ENCODE results near the gene PARP6. TPM values are rescaled to one million over a fixed set of nuclear protein-coding genes. Genes with fewer than 3 reads are reported as not detected.

Gene PARP6
- total RNA-seq, 1 experiment from 2014 or later, result 41.9 TPM

DNA sequence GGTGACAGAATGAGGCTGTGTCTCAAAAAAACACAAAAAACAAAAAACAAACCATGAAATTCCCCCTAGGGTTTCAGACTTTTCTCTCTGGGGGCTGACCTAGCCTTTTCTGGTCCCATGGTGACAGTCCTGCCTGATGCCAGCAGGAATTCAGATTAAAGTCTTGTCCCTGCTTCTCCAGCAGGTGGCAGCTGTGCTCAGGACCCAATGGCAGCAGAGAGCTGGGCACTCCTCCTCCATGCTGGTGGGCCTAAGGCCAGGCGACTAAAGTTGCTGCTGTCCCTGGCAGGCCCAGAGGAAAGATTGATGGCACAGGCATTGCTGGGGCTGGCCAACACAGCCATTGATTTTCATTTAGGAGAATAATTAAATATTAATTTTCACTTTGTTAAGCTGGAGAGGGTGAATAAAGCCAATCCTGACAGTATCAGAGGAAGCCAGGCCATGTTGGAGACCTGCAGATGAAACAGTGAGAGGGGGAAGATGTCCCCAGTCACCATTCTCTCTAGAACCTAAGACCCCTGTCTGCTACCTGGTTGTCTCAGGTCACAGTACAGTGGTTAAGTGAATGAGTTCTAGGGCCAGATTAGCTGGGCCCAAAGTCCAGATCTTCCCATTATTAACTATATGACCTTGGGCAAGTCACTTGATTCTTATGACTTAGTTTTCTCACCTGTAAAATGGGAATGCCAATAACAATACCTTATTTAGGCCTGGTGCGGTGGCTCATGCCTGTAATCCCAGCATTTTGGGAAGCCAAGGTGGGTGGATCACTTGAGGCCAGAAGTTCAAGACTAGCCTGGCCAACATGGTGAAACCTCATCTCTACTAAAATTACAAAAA is 40.5 kb upstream of the PARP6 start:
- Mint-ChIP-seq H3K27me3 (ENCODE audit: low read depth) (peaks cover 55% of the 10 kb centered on the region), H3K4me3 (no peak overlapping the region), H3K36me3 (no peaks in the 10 kb centered on the region), H3K9me3 (no peaks in the 10 kb centered on the region), H3K27ac (no peak overlapping the region), H3K4me1 (no peaks in the 10 kb centered on the region)
- ATAC-seq, result peak; percentile 98
- DNase-seq (ENCODE audit: low spot score), result peak; percentile 80
- TF ChIP-seq, protein P1, sequence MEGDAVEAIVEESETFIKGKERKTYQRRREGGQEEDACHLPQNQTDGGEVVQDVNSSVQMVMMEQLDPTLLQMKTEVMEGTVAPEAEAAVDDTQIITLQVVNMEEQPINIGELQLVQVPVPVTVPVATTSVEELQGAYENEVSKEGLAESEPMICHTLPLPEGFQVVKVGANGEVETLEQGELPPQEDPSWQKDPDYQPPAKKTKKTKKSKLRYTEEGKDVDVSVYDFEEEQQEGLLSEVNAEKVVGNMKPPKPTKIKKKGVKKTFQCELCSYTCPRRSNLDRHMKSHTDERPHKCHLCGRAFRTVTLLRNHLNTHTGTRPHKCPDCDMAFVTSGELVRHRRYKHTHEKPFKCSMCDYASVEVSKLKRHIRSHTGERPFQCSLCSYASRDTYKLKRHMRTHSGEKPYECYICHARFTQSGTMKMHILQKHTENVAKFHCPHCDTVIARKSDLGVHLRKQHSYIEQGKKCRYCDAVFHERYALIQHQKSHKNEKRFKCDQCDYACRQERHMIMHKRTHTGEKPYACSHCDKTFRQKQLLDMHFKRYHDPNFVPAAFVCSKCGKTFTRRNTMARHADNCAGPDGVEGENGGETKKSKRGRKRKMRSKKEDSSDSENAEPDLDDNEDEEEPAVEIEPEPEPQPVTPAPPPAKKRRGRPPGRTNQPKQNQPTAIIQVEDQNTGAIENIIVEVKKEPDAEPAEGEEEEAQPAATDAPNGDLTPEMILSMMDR (IDR thresholded peaks at IDR 0.05), result peak; percentile 73
- TF ChIP-seq STAT6 (CRISPR knock-in tag; conservative IDR thresholded peaks at IDR 0.05; ENCODE audit: low read depth), result no peak
- ChIA-PET POLR2A (interaction anchor here (0.5 kb wide), 1 partner anchor 962 kb away, joined by 3 read pairs; no protein-coding TSS in a partner anchor), CTCF (interaction anchor here (0.6 to 2.0 kb wide), 18 partner anchors 9 to 1104 kb away, joined by 3 to 8 read pairs (median 4); no protein-coding TSS in a partner anchor)

- no peak overlapping the region for H3K4me3 Mint-ChIP-seq
- TF ChIP-seq ZNF416 (CRISPR knock-in tag; IDR thresholded peaks at IDR 0.05) (no peak), ZNF317 (CRISPR knock-in tag; IDR thresholded peaks at IDR 0.05; ENCODE audit: borderline replicate concordance, low read depth) (no peak), CREM (CRISPR knock-in tag; IDR thresholded peaks at IDR 0.05) (no peak), ZNF671 (CRISPR knock-in tag; IDR thresholded peaks at IDR 0.05) (no peak), ETV6 (CRISPR knock-in tag; IDR thresholded peaks at IDR 0.05) (no peak), NR2C2 (CRISPR knock-in tag; IDR thresholded peaks at IDR 0.05) (no peak), SMAD4 (CRISPR knock-in tag; IDR thresholded peaks at IDR 0.05) (no peak), STAT6 (CRISPR knock-in tag; conservative IDR thresholded peaks at IDR 0.05; ENCODE audit: low read depth) (no peak), ARID4B (CRISPR knock-in tag; IDR thresholded peaks at IDR 0.05; ENCODE audit: borderline replicate concordance) (no peak), GRHL2 (CRISPR knock-in tag; IDR thresholded peaks at IDR 0.05; ENCODE audit: insufficient replicate concordance, severe bottlenecking) (no peak), SOX15 (CRISPR knock-in tag; IDR thresholded peaks at IDR 0.05) (no peak), FOXP1 (CRISPR knock-in tag; IDR thresholded peaks at IDR 0.05; ENCODE audit: borderline replicate concordance) (no peak), OVOL2 (CRISPR knock-in tag; IDR thresholded peaks at IDR 0.05; ENCODE audit: borderline replicate concordance) (no peak), TEAD4 (CRISPR knock-in tag; IDR thresholded peaks at IDR 0.05) (no peak), NR3C1 (CRISPR knock-in tag; conservative IDR thresholded peaks at IDR 0.05; ENCODE audit: low read depth) (no peak), ZNF423 (CRISPR knock-in tag; IDR thresholded peaks at IDR 0.05) (no peak)
- TF ChIP-seq, protein P2, sequence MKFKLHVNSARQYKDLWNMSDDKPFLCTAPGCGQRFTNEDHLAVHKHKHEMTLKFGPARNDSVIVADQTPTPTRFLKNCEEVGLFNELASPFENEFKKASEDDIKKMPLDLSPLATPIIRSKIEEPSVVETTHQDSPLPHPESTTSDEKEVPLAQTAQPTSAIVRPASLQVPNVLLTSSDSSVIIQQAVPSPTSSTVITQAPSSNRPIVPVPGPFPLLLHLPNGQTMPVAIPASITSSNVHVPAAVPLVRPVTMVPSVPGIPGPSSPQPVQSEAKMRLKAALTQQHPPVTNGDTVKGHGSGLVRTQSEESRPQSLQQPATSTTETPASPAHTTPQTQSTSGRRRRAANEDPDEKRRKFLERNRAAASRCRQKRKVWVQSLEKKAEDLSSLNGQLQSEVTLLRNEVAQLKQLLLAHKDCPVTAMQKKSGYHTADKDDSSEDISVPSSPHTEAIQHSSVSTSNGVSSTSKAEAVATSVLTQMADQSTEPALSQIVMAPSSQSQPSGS (CRISPR knock-in tag; IDR thresholded peaks at IDR 0.05; ENCODE audit: borderline replicate concordance, low read depth), result no peak
- ATAC-seq (no peak), DNase-seq (ENCODE audit: low spot score) (no peak)
- ChIA-PET POLR2A (no interaction called here), CTCF (no interaction called here)
- H3K27ac Mint-ChIP-seq, result no peak overlapping the region
- peaks cover 56% of the 10 kb centered on the region for H3K27me3 Mint-ChIP-seq (ENCODE audit: low read depth)
- H3K4me1 Mint-ChIP-seq, result no peaks in the 10 kb centered on the region
- no peaks in the 10 kb centered on the region for H3K36me3 Mint-ChIP-seq
- H3K9me3 Mint-ChIP-seq, result no peaks in the 10 kb centered on the region
These were observed 34.7 kb upstream of the PARP6 start for GRCh38 chr15:72307026-72307425.
